Activated naive CD8-positive, alpha-beta T cell (primary cell): ENCODE results near the gene GRIN2D.
A peak's percentile ranks its signal among the peaks of the same experiment; 100 is the strongest.

Experiments
- H3K27ac Mint-ChIP-seq: one replicate; pipeline ENCODE4 v1.8.0; 2021; ENCODE audit warnings: mixed read lengths
- H3K27me3 Mint-ChIP-seq: one replicate; pipeline ENCODE4 v1.8.0; 2021; ENCODE audit warnings: mixed read lengths
- H3K36me3 Mint-ChIP-seq: one replicate; pipeline ENCODE4 v1.8.0; 2021; ENCODE audit warnings: mixed read lengths
- H3K4me1 Mint-ChIP-seq: one replicate; pipeline ENCODE4 v1.8.0; 2021; ENCODE audit warnings: low read depth, mixed read lengths
- H3K4me3 Mint-ChIP-seq: one replicate; pipeline ENCODE4 v1.8.0; 2021; ENCODE audit warnings: mild to moderate bottlenecking, mixed read lengths
- H3K9me3 Mint-ChIP-seq: one replicate; pipeline ENCODE4 v1.8.0; 2021; ENCODE audit warnings: low read depth, mixed read lengths

The GRIN2D gene

DNA sequence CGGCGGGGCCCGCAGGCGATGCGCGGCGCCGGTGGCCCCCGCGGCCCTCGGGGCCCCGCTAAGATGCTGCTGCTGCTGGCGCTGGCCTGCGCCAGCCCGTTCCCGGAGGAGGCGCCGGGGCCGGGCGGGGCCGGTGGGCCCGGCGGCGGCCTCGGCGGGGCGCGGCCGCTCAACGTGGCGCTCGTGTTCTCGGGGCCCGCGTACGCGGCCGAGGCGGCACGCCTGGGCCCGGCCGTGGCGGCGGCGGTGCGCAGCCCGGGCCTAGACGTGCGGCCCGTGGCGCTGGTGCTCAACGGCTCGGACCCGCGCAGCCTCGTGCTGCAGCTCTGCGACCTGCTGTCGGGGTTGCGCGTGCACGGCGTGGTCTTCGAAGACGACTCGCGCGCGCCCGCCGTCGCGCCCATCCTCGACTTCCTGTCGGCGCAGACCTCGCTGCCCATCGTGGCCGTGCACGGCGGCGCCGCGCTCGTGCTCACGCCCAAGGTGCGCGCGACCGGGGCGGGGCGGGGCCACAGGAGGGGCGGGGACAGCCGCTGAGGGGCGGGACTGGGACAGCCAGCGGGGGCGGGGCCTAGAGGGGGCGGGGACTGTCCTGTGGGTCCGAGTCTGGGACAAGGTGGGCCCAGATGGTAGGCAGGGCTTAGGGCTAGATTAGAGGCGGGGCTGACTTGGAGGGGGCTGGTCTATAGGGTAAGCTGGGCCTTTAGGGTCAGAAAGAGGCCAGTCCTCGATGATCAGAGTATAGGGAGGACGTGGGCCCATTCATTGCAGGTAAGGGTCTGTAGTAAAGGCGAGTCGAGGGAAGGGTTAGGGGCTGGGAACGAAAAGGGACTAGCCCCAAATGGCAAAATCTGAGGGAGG is 5.1 kb downstream of the GRIN2D start:
- H3K9me3 Mint-ChIP-seq, result no peaks in the 10 kb centered on the region
- H3K4me3 Mint-ChIP-seq, result peak overlapping the region; percentile 77
- no peaks in the 10 kb centered on the region for H3K36me3 Mint-ChIP-seq
- peaks cover 10% of the 10 kb centered on the region for H3K27me3 Mint-ChIP-seq
- H3K27ac Mint-ChIP-seq, result peak overlapping the region; percentile 34
- H3K4me1 Mint-ChIP-seq, result peaks cover 39% of the 10 kb centered on the region

DNA sequence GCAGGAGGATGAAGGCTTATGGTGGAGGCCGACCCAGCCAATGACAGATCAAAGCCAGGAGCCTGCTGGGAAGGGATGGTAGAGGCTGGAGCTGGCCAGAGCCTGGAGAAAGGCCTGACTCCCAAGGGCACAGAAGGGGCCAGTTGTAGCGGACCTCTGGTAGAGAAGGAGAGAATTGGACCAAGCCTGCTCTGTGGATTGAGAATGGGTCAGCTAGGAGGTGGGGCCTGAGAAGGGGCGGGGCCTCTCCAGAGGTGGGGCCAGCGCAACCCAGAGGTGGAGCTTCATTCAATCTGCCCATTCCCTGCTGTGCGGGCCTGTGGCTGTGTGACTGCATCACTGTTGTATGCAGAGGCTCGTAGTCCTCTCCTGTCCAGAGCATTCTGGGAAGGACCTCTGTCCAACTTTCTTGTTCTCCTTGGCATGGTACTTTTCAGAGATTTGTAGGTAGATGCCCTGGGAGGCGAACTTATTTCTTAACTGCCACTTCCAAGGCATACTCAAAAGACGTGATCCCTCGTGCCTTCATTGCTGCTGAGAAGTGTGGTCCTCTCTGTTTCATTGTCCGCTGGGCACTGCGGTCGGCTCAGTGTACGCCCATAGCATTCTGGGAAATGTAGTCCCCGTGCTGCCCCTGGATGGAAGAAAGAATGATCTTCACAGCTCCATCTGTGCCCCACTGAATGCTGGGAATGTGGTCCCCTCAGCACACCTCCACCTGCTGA is 6.7 kb downstream of the GRIN2D start:
- Mint-ChIP-seq H3K4me1 (peaks cover 34% of the 10 kb centered on the region), H3K9me3 (no peaks in the 10 kb centered on the region), H3K36me3 (no peaks in the 10 kb centered on the region), H3K27ac (no peak overlapping the region), H3K27me3 (peaks cover 8% of the 10 kb centered on the region), H3K4me3 (no peak overlapping the region)

DNA sequence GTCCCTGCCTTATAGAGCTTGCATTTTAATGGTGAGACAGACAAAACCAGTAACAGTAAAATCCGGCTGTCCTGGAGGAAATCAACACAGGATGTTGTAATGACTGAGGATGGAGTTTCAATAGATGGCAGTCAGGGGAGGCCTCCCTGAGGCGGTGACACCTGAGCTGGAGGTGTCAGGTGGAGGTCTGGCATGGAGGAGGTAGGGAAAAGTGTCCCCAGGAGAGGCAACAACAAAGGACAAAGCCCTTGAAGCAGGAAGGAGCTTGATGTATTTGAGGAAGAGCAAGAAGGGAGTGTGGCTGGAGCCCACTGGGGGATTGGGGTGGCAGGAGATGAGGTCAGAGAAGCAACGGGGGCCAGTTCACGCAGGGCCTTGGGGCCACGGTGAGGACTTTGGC is 7.8 kb downstream of the GRIN2D start:
- H3K9me3 Mint-ChIP-seq, result no peaks in the 10 kb centered on the region
- H3K27ac Mint-ChIP-seq, result no peak overlapping the region
- H3K4me1 Mint-ChIP-seq, result peaks cover 25% of the 10 kb centered on the region

DNA sequence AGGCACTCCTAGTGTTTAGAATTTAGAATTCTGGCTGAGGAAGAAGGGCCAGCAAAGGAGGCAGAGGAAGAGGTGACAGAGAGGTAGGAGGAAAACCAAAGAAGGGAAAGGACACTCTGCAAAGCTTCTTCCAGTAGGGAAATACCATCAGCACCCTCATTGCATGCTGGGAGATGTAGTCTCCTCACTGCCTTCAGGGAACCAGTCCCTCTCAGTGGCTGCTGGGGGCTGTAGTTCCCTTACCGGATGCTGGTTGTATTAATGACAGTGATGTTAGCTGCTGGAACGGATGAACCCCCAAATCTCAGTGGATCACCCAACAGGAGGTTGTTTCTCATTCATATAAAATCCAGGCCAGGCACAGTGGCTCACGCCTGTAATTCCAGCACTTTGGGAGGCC is 10.1 kb downstream of the GRIN2D start:
- peaks cover 8% of the 10 kb centered on the region for H3K27me3 Mint-ChIP-seq
- no peak overlapping the region for H3K4me3 Mint-ChIP-seq
- no peak overlapping the region for H3K27ac Mint-ChIP-seq
- H3K4me1 Mint-ChIP-seq, result peaks cover 15% of the 10 kb centered on the region
- H3K9me3 Mint-ChIP-seq, result no peaks in the 10 kb centered on the region
- no peaks in the 10 kb centered on the region for H3K36me3 Mint-ChIP-seq

More for the DNA sequence above, 7.8 kb downstream of the GRIN2D start:
- no peaks in the 10 kb centered on the region for H3K36me3 Mint-ChIP-seq
- H3K27me3 Mint-ChIP-seq, result peaks cover 7% of the 10 kb centered on the region
- no peak overlapping the region for H3K4me3 Mint-ChIP-seq

DNA sequence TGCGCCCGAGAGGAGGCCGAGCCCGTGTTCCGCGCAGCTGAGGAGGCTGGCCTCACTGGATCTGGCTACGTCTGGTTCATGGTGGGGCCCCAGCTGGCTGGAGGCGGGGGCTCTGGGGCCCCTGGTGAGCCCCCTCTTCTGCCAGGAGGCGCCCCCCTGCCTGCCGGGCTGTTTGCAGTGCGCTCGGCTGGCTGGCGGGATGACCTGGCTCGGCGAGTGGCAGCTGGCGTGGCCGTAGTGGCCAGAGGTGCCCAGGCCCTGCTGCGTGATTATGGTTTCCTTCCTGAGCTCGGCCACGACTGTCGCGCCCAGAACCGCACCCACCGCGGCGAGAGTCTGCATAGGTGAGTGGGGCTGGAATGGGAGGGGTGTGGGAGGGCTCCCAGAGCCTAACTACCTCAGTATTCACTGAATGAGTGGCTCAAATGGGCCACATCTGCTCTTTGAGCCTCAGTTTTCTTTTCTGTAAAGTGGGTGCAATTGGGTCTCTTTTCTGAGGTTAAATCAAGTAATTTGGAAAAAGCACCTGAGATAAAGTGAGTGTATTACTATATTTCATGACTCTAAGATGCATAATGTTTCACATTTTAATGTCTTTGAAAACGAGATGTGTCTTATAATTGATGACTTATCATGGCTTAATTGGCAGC is 11.7 kb downstream of the GRIN2D start:
- H3K27me3 Mint-ChIP-seq, result peaks cover 8% of the 10 kb centered on the region
- H3K4me1 Mint-ChIP-seq, result peaks cover 7% of the 10 kb centered on the region
- H3K27ac Mint-ChIP-seq, result no peak overlapping the region

DNA sequence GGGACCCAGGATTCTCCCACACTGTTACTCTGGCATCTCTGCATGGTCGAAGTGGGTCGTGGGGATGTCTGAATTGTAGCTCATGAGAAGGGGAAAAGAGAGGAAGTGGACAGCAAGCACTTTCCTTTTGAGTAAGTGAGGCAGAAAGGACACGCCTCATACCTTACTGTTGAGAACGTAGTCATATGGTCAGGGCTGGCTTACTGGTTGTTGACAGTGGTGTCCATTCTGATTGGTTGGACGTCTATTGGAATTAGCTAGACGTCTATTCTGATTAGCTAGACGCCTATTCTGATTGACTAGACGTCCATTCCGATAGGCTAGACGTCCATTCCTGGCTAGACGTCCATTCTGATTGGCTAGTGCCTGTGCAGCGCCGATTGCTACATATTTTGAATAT is 12.4 kb downstream of the GRIN2D start:
- no peak overlapping the region for H3K4me3 Mint-ChIP-seq
- H3K4me1 Mint-ChIP-seq, result peaks cover 5% of the 10 kb centered on the region
- H3K36me3 Mint-ChIP-seq, result no peaks in the 10 kb centered on the region
- H3K27me3 Mint-ChIP-seq, result peaks cover 8% of the 10 kb centered on the region
- no peak overlapping the region for H3K27ac Mint-ChIP-seq
- H3K9me3 Mint-ChIP-seq, result no peaks in the 10 kb centered on the region

More for the DNA sequence above, 11.7 kb downstream of the GRIN2D start:
- Mint-ChIP-seq H3K9me3 (no peaks in the 10 kb centered on the region), H3K4me3 (no peak overlapping the region), H3K36me3 (no peaks in the 10 kb centered on the region)

DNA sequence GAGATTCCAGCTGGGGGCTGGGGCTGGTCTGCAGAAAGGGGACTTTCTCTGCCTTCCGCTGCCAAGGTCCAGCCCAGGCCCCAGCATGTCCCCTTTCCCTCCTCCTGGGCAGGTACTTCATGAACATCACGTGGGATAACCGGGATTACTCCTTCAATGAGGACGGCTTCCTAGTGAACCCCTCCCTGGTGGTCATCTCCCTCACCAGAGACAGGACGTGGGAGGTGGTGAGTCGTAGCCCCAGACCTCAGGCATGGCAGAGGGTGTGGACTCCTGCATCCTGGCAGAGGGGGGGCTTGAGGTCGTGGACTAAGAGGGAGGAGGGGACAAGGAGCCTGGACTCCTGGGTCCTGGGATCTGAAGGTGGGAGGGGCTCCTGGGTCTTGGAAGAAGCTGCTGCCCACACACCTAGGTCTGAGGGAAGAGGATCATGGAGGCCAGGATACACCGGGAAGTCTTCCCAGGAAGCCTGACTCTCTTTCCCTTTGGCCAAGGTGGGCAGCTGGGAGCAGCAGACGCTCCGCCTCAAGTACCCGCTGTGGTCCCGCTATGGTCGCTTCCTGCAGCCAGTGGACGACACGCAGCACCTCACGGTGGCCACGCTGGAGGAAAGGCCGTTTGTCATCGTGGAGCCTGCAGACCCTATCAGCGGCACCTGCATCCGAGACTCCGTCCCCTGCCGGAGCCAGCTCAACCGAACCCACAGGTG is 20.6 kb downstream of the GRIN2D start:
- Mint-ChIP-seq H3K27me3 (peaks cover 3% of the 10 kb centered on the region), H3K27ac (no peak overlapping the region), H3K9me3 (no peaks in the 10 kb centered on the region), H3K4me1 (peaks cover 17% of the 10 kb centered on the region), H3K4me3 (no peak overlapping the region), H3K36me3 (no peaks in the 10 kb centered on the region)

DNA sequence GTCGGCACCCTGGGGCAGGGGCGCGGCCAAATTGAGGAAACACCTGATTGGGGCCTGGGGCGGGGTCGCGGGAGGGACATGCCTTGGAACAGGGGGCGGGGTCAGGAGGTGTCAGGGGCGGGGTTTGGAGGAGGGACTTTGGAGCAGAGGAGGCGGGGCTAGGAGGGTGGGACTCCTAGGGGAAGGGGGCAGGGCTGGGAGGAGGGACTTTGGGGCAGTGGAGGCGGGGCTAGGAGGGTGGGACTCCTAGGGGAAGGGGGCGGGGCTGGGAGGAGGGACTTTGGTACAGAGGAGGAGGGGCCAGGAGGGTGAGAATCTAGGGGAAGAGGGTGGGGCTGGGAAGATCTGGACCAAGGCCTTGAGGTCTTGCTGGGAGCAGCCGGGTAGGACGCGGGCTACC is 21.9 kb downstream of the GRIN2D start:
- H3K4me3 Mint-ChIP-seq, result no peak overlapping the region
- peaks cover 3% of the 10 kb centered on the region for H3K27me3 Mint-ChIP-seq
- H3K36me3 Mint-ChIP-seq, result no peaks in the 10 kb centered on the region
- H3K27ac Mint-ChIP-seq, result no peak overlapping the region
- H3K9me3 Mint-ChIP-seq, result no peaks in the 10 kb centered on the region
- H3K4me1 Mint-ChIP-seq, result peaks cover 20% of the 10 kb centered on the region

DNA sequence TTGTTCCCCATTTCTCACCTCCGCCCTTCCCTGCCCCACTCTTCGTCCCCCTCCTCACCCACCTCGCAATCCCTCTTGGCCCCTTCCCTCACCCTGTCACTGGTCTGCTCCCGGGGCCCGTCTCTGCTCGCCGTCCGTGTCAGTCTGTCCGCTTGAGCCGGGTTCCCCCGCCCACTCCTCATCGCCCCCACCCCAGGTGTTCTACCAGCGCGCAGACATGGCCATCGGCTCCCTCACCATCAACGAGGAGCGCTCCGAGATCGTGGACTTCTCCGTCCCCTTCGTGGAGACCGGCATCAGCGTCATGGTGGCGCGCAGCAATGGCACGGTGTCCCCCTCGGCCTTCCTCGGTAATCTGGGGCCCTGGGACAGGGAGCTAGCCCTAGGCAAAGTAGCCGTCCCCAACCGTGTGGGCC is 22.3 kb downstream of the GRIN2D start:
- Mint-ChIP-seq H3K27me3 (peaks cover 3% of the 10 kb centered on the region), H3K4me1 (peaks cover 20% of the 10 kb centered on the region), H3K36me3 (no peaks in the 10 kb centered on the region), H3K4me3 (peak overlapping the region; percentile 49), H3K9me3 (no peaks in the 10 kb centered on the region), H3K27ac (no peak overlapping the region)

DNA sequence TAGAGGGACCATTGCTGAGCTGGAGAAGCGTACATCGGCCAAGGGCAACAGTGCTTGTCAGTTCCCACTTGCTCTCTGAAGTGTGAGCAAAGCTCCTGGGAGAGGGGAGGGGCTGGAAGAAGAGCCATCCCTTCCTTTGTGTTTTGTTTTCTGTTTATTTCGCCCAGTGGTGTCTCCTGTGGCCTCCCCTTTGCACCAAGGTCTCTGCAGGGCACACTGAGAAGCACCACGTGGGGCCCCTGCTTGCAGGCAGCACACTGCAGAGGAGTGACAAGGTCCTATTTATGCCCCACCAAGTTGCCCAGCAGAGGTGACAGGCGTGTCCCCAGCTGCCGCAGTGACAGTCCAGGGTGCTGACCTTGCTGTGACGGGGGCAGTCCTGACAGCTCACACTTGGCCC is 24.0 kb downstream of the GRIN2D start:
- H3K36me3 Mint-ChIP-seq, result no peaks in the 10 kb centered on the region
- H3K27me3 Mint-ChIP-seq, result peaks cover 3% of the 10 kb centered on the region
- H3K4me1 Mint-ChIP-seq, result peaks cover 20% of the 10 kb centered on the region
- no peaks in the 10 kb centered on the region for H3K9me3 Mint-ChIP-seq
- H3K27ac Mint-ChIP-seq, result no peak overlapping the region
- no peak overlapping the region for H3K4me3 Mint-ChIP-seq

DNA sequence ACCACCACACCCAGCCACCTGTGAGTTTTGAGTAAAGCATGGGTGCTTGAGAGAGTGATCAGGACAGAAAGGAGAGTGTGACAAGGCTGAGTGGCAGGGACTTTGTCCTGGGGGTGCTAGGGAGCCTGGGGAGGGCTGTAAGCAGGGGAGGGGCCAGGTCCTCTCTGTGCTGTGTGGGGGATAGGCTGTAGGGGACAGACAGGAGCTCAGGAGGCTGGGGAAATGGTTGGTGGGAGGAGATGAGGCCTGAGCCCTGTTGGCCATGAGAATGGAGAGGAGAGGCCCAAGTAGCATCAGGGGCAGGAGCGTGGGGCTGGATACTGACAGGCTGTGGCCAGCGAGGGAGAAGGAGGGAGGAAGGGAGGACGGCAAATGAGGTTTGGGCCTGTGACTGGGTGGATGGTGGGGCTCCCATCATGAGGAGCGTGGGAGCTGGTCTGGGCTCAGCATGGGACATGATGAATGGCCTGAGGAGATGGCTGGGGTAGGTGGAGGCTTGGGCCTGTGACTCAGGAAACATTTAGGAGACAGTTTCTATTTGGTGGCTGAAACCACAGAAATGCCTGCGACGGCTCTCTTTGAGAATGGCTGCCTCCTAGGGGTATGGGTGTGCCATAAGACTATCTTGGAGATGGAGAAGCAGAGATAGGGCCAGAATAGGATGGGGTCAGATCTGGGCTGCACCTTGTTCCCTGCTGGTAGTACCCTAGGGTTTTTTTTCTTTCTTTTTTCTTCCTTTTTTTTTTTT is 25.0 kb downstream of the GRIN2D start:
- H3K9me3 Mint-ChIP-seq, result no peaks in the 10 kb centered on the region
- H3K27ac Mint-ChIP-seq, result no peak overlapping the region
- H3K36me3 Mint-ChIP-seq, result no peaks in the 10 kb centered on the region
- H3K27me3 Mint-ChIP-seq, result peaks cover 3% of the 10 kb centered on the region
- peak overlapping the region; percentile 77 for H3K4me3 Mint-ChIP-seq
- peaks cover 20% of the 10 kb centered on the region for H3K4me1 Mint-ChIP-seq

DNA sequence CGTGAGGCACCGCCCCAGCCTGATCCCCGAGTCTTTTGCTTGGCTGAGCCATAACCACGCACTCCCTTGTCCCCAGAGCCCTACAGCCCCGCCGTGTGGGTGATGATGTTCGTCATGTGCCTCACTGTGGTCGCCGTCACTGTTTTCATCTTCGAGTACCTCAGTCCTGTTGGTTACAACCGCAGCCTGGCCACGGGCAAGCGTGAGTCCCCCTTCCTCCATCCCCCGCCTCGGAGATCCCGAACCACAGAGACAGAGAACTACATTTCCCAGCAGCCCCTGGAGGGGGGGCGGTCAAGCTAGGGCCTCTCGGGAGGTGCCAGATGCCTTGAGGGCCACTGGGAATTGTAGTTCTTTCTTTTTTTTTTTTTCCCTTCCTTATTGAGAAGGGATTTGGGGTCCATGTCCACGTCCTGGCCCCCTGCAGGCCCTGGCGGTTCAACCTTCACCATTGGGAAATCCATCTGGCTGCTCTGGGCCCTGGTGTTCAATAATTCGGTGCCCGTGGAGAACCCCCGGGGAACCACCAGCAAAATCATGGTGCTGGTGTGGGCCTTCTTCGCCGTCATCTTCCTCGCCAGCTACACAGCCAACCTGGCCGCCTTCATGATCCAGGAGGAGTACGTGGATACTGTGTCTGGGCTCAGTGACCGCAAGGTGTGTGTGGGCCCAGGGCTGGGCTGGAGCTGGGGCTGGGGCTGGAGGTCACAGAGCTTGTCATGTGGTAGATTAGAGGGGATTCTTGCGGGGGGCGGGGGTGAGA is 25.9 kb downstream of the GRIN2D start:
- Mint-ChIP-seq H3K36me3 (no peaks in the 10 kb centered on the region), H3K4me1 (peaks cover 17% of the 10 kb centered on the region), H3K27ac (no peak overlapping the region), H3K9me3 (no peaks in the 10 kb centered on the region), H3K4me3 (peak overlapping the region; percentile 77), H3K27me3 (peaks cover 3% of the 10 kb centered on the region)

DNA sequence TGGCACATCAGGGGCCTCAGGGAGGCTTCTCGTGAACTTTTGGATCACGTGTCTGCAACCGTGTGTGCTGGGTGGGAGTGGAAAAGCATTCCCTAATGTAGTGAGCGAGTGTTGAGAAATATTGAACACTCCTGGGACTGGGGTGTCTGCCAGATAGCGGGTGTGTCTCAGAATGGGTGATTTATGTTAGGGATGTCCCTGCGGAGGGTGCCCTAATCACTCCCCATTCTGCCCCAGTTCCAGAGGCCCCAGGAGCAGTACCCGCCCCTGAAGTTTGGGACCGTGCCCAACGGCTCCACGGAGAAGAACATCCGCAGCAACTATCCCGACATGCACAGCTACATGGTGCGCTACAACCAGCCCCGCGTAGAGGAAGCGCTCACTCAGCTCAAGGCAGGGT is 28.1 kb downstream of the GRIN2D start:
- peaks cover 2% of the 10 kb centered on the region for H3K27me3 Mint-ChIP-seq
- no peak overlapping the region for H3K4me3 Mint-ChIP-seq
- no peak overlapping the region for H3K27ac Mint-ChIP-seq
- peaks cover 14% of the 10 kb centered on the region for H3K4me1 Mint-ChIP-seq
- H3K36me3 Mint-ChIP-seq, result no peaks in the 10 kb centered on the region
- no peaks in the 10 kb centered on the region for H3K9me3 Mint-ChIP-seq
